Umbilical cord (tissue), 2 donors: Measurements from ENCODE around the gene PLCB1. TPM values are rescaled to one million over a fixed set of nuclear protein-coding genes. Genes with fewer than 3 reads are reported as not detected.

Experiments used
- DNase-seq: peaks from one replicate; pipeline ENCODE4 v3.0.0-alpha.2; 2015; ENCODE audit warnings: low spot score
- total RNA-seq: library from RNA; depleted of rRNA; stranded (reverse); fragments of >200 nt; gene quantifications from one replicate; pipeline ENCODE4 v1.2.3, GENCODE V29; 2014; ENCODE audit warnings: low replicate concordance; ENCODE audit not compliant: insufficient read depth

PLCB1 gene
- total RNA-seq, 1 donor from 2014 or later = 49.1 TPM

DNA sequence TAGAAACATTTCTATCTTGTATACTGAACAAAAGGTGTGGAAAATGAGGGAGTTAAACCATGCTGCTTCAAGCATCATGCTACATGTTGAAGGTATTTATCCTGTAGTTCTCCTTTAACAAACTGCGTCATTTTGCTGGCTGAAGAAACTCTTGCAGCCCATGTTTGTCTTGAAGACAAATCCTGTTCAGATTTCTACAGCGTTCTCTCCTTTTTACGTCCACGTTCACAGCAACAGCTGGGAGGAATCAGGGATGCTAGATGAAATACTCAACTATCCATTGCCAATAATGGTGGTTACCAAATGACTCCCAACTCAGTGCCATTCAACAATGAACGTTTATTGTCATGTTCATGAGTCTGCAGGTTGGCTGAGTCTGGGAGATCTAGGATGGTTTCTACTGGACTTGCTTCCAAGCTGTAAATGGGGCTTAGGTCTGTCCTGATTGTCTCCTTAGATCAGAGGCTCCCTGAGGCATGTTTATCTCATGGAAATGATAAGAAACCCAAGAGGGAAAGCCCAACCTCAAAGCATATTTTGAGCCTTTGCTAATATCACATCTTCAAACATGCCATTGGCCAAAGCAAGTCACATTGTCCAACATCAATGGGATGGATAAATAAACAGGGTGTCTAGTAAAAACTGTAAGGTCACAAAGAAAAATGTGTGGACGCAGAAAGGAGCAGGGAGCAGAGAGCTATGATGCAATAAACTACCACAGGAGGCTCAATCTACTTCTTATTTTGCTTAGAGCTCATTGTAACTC lies 2.7 kb upstream of the PLCB1 start:
- DNase-seq = peak; percentile 57

DNA sequence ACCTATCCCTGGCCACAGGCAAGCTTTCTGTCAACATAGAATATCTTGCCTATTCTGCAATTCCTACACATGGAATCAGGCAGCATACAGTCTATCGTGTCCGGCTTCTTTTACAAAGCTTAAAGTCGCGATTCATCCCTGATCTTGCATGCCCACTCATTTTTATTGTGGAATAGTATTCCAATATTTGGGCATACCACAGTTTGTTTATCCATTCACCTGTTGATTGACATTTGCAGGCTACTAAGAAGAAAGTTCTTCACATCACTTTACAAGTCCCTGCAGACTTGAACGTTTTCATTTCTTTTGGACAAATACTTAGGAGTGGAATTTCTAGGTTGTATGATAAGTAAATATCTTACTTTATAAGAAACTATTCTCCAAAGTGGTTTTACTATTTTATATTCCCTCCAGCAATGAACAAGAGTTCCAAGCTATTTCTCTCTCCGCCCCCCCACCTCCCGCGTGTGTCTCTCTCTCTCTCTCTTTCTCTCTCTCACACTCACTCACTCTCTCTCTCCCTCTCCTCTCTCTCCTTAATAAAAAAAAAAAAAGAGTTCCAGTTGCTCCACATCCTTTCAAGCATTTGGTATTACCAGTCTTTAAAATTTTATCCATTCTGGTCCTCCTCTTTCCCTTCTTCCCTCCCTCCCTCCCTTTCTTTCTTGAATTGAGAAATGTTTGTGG lies 1.1 kb upstream of the PLCB1 start:
- DNase-seq = no peak

DNA sequence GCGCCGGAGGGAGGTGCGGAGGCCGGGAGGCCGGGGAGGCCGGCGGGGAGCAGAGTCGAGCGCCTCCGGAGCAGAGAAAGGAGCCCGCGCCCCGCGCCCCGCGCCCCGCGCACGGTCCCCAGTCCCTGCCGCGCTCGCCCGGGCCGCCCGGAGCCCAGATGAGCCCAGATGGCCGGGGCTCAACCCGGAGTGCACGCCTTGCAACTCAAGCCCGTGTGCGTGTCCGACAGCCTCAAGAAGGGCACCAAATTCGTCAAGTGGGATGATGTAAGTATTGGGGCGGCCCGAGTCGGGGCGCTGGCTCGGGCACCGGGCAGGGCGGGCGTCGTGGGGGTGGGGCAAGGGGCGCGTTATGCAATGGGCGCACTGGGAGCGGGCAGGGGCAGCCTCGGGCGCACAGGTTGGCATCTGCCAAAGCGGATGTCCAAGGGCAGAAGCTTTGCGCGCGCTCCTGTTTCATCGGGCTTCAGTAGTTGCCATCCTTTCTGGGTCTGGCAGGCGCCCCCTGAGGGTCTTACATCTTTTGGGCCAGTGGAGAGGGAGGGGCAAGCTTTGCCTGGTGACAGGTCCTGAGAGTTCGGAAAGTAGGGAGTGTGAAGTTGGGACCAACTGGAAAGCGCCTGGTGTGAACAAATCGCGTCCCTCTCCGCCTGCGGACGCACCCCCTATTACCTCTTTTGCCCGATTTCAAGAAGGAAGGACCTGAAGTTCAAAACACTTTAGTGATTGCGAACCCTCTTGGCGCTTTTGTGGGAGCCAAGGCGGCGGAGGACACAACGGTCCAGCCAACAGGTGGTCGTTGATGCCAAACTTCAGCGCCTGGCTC lies 631 bp downstream of the PLCB1 start:
- no peak for DNase-seq

DNA sequence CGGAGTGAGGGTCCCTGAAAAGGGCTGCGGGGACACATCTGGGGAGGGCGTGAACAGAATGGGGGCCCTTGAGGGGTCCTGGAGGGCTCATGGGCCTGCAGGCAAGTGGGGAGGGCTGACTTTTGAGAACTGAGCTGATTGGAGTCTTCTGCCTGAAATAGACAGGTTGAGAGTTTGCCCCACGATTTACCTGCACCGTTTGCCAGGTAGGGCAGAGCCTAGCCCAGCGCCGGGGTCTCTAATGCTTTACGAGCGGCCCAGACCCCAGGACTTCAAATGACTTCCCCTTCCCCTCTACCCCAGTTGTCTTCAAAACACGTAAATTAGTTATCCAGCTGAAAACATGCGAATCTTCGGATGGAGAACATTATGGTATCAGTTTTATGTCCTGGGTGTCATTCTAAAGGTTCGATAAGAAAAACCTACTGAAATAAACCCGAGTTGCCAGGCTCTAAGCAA lies 1.3 kb downstream of the PLCB1 start:
- DNase-seq = no peak

DNA sequence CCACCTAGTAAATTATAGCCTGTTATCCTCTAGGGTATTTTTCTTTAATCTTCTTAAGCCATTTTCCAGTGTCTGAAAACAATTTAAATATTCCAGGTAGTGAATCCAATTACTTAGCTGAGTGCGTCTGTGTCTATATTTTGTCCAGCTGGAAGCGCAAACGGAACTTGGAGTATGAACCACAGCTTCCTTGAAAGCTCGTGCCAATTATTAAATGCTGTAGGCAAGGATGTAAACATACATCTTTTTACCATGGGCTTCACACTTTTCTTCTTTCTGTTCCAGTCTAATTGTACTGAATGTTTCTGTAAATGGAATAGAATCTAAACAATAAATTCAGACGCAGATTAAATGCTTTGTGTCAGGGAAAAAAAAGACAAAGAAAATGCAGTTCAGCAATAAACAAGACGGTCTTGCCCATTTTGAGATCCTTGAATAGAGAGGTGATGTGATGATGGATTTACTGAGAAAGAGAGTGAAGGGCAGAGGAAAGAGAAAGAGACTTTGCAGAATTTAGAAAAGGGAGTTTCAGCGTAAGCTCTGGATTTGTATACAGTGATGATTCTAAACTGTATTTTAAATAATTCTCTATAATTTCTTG lies 1.9 kb downstream of the PLCB1 start:
- DNase-seq = no peak

DNA sequence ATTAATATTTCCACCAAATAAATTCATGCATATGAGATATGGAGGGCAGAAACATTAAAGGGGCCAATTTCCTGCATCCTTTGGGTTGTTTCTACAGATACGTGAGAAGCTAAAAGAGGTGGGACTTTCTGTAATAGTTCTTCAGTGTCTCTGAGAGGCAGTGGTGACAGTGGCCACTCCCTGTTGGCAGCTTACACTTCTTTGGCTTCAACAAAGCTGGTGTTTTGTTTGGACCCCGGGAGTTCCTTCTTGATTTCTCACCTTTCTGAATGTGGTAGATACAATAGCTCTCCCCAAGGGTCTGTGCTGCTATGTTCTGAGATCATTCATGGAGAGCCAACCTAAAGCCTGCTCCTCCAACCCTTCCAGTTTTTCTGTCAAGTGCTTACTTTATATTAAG lies 7.8 kb downstream of the PLCB1 start:
- DNase-seq = no peak

DNA sequence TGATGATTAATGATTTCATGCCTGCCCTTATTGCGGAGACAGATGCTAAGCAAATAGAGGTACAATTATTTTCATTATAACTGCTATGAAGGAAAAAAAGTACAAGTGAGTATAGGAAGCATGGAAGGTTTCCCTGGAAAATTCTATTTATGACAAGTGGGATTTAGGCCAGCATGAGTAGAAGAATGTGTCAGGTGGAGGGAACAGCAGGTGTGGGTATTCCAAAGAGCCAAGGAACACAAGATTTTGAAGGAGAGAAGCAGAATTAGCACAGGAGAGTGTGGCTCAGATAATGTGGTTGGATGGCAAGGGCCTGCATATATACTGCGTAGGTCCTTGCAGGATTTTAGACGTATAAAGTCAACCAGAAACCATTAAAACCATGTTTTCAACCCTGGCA lies 11.4 kb downstream of the PLCB1 start:
- DNase-seq = no peak

DNA sequence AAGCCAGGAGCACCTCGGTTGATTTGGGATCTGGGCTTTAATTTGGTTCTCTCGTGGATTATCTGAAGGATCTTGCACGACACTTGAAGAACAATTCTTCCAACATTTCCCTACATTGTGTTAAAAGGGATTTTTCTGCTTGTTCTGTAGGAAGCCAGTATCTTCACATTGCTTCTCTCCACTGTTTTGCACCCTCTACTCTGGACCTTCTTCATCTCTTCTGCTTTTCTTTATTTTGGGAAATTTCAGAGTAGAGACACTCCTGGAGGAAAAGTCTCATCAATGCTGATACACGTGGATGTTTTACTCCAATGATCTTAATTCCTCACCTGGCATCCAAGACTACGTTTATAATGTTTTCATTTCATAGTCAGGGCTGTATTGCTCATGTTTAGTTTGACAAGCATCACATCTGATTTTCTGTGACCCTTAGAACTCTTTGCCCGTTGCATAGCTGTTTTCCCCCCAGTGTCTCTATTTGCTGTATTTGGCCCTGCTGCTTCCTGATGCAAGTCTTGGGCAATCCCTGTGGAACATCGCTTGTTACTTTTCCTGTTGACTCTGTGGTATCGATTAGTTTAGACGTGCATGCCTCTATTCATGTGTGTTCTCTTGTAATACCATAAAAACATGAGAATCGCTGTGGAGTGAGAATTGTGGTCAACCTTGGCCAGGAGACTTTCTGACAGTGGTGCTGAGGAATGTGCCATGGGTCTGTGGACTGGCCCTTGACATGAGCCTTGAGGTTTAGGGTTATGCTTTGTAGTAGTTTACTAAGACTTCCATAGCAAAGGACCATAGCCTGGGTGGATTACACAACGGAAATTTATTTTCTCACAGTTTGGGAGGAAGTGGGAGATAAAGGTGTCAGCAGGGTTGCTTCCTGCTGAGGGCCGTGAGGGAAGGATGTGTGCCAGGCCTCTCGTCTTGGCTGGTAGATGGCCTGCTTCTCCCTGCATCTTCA lies 12.5 kb downstream of the PLCB1 start:
- DNase-seq = no peak

DNA sequence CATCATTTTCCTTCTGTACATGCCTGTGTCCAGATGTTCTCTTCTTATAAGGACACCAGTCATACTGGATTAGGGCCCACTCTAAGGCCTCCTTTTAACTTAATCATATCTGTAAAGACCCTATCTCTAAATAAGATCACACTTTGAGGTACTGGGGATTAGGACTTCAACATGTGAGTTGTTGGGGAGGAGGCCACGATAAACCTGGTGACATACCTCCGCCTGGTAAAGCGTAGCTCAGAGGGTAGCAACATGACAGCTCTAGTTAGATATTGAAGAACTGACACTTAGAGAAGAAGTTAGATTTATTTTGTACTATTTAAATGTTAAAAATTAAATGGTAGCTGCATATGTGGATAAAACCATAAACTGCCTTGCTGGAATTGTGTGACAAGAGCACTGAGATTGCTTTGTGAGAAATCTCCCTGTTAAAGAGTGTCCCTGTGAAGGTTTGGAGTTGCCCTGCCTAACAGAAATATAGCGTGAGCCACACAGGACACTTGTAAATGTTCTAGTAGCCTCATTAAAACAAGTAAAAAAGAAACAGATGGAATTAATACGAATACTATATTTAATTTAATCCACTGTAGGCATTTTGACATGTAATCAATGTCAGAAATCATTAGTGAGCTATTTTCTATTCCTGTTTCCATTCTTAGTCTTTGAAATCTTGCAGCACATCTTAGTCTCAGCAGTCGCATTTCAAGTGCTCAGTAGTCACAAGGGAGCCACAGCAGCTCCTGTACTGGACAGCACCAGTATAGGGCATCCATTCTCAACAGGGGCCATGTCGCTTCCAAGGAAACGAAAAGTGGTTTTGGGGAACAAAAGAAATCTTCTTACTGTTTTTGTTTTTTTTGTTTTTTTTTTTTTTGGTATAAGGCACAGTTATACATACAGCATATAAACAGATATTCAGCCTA lies 13.4 kb downstream of the PLCB1 start:
- no peak for DNase-seq

DNA sequence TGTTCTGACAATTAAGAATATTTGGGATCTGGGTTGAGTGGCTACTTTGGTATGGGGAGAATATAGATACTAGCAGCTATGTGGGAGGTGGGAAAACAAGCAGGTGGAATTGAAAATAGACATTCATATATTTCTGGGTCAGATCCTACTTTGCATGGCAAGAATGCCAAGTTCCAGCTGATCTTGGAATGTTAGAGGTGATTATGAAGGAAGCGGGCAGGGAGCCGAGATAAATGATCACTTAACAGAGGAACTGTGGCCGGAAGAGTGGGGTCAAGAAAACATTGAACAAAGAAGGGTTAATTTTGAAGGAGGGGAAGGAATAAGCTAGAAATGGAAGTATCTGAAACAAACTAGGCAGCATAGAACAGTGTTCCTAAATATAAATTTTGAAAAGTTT lies 15.4 kb downstream of the PLCB1 start:
- no peak for DNase-seq

DNA sequence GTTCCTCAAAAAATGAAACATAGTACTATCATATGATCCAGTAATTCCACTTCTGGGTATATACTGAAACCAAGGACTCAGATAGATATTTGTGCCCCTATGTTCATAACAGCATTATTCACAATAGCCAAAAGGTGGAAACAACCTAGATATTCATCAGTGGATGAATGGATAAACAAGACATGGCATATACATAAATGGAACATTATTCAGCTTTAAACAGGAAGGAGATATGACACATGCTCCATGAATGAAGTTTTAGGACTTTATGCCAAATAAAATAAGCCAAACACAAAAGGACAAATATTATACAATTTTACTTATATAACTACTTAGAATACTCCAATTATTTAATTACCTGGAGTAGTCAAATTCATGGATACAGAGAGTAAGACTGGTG lies 16.4 kb downstream of the PLCB1 start:
- DNase-seq = no peak

DNA sequence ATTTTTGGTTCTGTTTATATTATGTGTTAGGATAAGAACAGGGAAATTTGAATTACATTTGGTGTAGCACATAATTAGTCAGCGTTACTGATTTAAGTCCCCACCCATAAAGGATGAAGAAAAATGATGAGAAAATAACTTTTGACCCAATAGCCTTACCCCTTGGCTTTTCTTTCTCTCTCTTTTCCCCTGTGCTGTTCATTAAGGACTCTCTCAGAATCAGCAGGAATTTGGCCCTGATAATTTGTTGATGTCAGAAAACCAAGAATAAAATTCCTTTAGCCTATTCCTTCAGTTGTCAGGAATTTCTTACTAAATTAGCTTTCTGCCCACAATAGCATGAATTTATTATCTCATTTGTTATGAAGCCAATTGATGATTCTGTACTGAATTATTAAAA lies 18.5 kb downstream of the PLCB1 start:
- no peak for DNase-seq

DNA sequence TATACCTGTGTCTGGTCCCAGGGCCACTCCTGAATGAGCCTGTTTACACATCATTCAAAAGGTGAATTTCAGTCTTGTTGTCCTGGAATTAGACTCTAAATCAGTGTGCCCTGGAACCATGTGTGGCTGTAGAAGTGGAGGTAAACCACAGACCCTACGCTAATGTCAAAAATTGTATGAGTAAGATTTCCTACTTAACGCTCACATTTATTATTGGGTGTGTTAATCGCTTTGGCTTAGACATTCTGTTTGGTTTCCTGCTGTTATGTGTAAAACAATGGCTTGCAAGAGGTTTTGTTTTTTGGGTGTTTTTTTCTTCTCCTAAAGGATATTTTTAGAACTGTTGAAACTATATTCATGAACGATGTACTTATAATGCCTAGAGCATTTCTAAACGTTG lies 19.3 kb downstream of the PLCB1 start:
- DNase-seq = no peak

DNA sequence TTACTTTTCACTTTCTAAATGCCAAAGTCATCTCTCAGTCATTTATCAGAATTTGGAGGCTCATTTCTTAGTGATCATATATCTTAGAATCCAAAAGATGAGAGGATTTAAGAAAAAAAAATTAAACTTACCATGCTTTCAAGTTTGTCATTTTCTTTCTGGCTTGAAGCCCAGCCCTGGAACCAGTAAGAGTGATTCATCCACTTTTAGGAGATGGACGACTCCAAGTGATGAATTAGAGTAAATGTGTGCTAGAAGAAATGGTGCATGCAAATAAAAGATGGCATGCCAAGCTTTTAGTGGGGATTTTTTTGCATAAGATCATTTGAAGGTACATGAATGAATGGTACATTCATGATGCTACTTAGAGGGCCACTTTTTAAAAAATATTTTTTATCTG lies 20.1 kb downstream of the PLCB1 start:
- peak; percentile 70 for DNase-seq

DNA sequence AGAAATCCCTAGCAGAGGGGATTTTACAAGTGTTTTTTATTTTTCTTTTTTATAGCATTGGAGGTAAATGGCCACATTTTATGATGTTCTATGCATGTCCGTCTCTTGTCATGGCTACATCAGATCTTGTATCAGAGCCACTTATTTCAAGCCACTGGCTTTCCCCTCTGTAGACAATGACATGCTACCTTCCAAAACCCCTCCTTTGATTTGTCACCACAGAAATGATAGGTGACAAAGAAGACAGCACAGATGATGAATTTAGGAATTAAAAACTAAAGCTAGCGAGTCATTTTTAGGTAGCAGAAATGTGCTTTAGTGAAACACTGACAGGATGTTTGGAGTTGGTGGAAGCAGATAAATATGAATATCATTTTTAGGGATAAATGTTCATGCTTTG lies 20.8 kb downstream of the PLCB1 start:
- no peak for DNase-seq

DNA sequence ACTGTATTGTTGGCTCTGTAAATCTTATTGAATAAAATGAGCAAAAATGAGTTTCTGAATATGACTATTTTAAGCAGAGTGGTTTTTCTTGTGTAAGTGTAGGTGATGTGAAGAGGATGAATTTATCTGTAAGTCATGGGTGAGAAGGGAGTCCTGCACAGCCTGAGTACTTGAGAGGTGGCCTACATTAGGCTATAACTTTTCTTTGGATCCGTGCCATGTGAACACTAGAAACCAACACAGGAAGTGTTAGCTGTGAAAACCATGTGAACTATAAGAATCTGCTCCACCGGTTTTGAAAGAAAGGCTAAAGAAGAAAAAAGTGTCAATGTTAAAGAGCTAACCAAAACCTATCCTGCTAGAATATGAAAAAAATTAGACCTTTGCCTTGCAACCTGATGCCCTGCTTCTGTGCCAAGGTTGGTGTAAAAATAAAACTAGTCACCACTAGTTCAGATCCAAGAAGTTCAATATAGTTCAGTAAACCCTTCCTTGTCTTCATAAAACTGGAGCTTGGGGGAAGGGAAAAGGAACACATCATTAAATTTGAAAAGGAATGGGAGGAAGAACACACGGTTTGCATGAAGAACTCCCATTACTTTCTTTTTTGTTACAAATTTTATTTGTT lies 21.3 kb downstream of the PLCB1 start:
- DNase-seq = no peak

DNA sequence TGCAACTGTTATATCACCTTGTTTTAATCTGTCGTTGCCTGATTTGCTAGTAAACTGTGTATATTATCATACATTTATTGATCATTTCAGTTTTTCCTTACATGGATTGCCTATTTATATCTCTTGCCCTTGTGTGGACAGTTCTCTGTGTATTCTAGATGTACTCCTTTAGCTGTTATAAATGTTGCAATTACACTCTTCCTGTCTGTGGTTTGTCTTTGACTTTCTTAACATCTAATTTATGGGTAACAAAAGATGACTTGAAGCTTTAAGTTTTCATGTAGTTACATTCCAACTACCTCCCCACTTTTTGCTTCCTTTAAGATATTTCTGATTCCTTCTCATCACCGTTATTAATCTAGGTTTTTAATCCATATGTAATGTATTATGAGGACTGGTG lies 22.6 kb downstream of the PLCB1 start:
- DNase-seq = no peak

DNA sequence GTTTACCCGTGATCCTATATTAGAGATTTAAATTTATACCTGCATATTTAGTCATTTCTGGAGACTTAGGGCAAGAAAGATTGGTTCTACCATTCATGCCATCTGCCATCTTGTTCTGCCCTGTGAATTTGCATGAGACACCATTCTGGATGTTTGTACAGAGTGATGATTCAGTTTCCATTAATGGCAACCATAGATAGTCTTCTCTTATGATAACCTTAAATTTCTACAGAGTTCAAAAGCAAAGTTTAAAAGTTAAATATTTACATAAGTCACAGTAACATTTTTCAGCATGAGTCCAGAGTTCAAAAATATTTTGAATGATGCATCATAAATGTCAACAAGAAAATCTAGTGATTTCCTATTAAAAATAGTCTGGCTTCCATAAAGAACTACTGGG lies 23.2 kb downstream of the PLCB1 start:
- DNase-seq = no peak

DNA sequence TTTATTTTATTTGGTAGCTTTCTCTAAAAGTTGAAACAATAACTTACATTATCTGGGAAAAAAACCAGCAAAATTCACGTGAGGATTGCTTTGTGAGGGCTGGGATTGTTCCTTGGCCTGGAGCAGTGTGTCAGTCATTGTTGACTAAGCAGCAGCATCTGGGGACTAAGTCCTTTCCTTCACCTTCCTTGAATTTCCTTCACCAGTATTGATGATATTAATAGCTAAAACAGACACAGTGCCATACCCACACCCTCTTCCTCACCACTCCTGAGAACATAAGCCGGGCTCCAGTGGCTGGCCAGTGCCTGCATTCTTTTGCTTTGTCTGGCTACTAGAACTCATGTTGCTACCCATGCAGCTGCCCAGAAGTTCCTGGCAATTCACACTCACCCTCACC lies 23.7 kb downstream of the PLCB1 start:
- no peak for DNase-seq
